ENCODE results near the gene CA5A. TPM values are rescaled to one million over a fixed set of nuclear protein-coding genes. Genes with fewer than 3 reads are reported as not detected.

Gene CA5A
- total RNA-seq, 1 experiment from 2014 or later: not detected

GRCh38 chr16:87959391-87959990 lies 23.2 kb upstream of the CA5A start (continued):
- no peak for TF ChIP-seq POLR2AphosphoS5 (IDR thresholded peaks at IDR 0.05; ENCODE audit: low read depth, low read length)

- Histone ChIP-seq H3K36me3 (ENCODE audit: control insufficient read depth in 1 of 2, insufficient read depth in 2 of 2, low read length in 2 of 2) (peaks cover 0 to 12% of the 10 kb centered on the region in 2 experiments; a peak in 1 of 4 replicates), H2AFZ (ENCODE audit: low read depth, low read length, poor library complexity, severe bottlenecking) (no peak overlapping the region), H3K4me1 (ENCODE audit: control insufficient read depth in 1 of 2, insufficient read depth in 2 of 2, low read length in 2 of 2) (no peaks in the 10 kb centered on the region), H3K79me2 (ENCODE audit: insufficient read depth, low read length) (peaks cover 96% of the 10 kb centered on the region), H3K4me2 (ENCODE audit: low read length) (no peak overlapping the region), H3K9me2 (ENCODE audit: insufficient read depth) (no peaks in the 10 kb centered on the region), H3K27me3 (ENCODE audit: insufficient read depth, low read length) (no peaks in the 10 kb centered on the region), H3K27ac (ENCODE audit: low read depth, low read length) (no peak overlapping the region), H4K20me1 (ENCODE audit: insufficient read depth) (no peaks in the 10 kb centered on the region), H3K9me3 (ENCODE audit: control insufficient read depth in 1 of 2, insufficient read depth in 1 of 2, low read depth in 1 of 2, low read length in 2 of 2) (no peaks in the 10 kb centered on the region), H3K4me3 (replicated peaks in 1 of 2; ENCODE audit: low read depth in 1 of 2, low read length in 2 of 2) (no peak overlapping the region), H3K9ac (ENCODE audit: low read length) (no peak overlapping the region)
- intact Hi-C loops (cut with micrococcal nuclease): no loop called here
- POLR2A ChIA-PET: no interaction called here
- ATAC-seq: no peak
- TF ChIP-seq EGR1 (IDR thresholded peaks at IDR 0.05; ENCODE audit: low read depth) (no peak), CEBPB (IDR thresholded peaks at IDR 0.05; ENCODE audit: low read depth) (no peak), RAD21 (IDR thresholded peaks at IDR 0.05; ENCODE audit: low read depth) (no peak), EZH2phosphoT487 (IDR thresholded peaks at IDR 0.05; ENCODE audit: borderline replicate concordance) (no peak), ZNF274 (IDR thresholded peaks at IDR 0.05; ENCODE audit: low read depth, low read length) (no peak), ZFX (IDR thresholded peaks at IDR 0.05) (no peak), YY1 (IDR thresholded peaks at IDR 0.05; ENCODE audit: extremely low read depth, insufficient replicate concordance, low read depth, low read length) (no peak), SIN3A (IDR thresholded peaks at IDR 0.05; ENCODE audit: low read depth) (no peak), ELF1 (IDR thresholded peaks at IDR 0.05; ENCODE audit: borderline replicate concordance, low read depth) (no peak), SP1 (IDR thresholded peaks at IDR 0.05; ENCODE audit: low read depth) (no peak), ATF3 (IDR thresholded peaks at IDR 0.05) (no peak), SRF (IDR thresholded peaks at IDR 0.05; ENCODE audit: low read depth) (no peak), MAX (IDR thresholded peaks at IDR 0.05) (no peak), EZH2 (IDR thresholded peaks at IDR 0.05) (no peak), CBX3 (IDR thresholded peaks at IDR 0.05; ENCODE audit: low read depth) (no peak)
- RAD21 ChIA-PET (ENCODE audit: low non-redundant PET in 1 of 2, low total read pairs in 2 of 2, uncharacterized antibody in 2 of 2, unreplicated experiment in 2 of 2): no interaction called here
- CTCF ChIA-PET: no interaction called here
- no peak for DNase-seq (ENCODE audit: low read depth, low spot score)
- BruUV-seq (replicated peaks): no TSS peak
These were observed 22.3 kb upstream of the CA5A start for GRCh38 chr16:87958632-87959031.
